Inflammatory macrophage treated with lipopolysaccharide for 4 hours (primary cell): ENCODE results near the gene SENP6.

Experiments
- DNase-seq: peaks from one replicate; pipeline ENCODE4 v3.0.0-alpha.2; 2020

SENP6 gene

DNA sequence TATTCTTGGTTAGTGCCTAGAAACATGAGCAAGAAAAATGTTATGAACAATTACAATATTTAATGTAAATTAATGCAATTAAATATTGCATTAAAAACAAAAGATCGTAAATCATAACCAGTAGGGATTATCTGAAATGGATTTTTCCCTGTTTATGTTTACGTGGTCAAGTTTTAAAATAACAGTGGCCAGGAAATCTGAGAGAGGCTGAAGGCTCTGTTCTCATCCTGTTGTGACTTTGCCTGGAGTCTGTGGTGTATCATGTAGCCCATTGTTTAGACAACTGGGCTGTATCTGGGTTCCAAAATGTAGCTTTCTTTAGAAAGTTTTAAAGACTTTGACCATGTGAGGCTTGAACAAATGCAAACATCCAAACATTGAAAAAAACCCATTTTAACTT is 149.8 kb downstream of the SENP6 start:
- DNase-seq: no peak

DNA sequence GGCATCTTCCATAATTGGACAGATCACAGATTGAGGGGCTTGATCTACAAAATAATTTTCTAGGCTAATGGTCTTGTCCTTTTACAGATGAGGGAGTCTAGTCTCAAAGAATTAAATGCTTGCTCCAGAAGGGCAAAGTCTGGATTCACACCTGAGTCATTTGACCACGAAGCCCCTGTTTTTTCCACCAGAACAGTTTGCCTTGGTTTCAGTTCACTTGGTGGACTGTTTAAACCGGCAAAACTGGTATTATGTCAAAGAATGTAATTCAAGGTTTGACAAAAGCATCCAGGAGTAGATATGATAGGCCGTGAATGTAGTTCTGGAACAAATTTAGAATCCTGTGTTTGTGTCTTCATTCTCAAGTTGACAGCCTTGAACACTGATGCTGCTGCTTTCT is 150.7 kb downstream of the SENP6 start:
- DNase-seq: no peak

DNA sequence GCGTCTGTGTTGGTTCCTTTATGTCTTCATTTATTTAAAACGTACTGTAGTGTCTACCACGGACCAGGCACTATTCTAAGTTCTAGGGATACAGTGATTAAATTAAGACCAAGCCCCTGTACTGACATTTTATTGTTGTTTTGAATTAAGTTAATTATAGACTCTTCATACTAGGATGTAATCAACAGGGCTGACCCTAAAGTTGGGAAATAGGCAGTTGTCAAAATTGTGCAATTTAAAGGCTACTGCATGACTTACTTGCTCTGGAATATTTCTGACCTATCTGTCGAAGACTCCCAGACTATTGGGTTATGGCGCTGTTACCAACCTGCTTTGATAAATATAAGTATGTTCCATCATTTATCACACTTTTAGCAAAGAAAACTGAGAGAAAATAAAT is 154.0 kb downstream of the SENP6 start:
- peak; percentile 19 for DNase-seq

DNA sequence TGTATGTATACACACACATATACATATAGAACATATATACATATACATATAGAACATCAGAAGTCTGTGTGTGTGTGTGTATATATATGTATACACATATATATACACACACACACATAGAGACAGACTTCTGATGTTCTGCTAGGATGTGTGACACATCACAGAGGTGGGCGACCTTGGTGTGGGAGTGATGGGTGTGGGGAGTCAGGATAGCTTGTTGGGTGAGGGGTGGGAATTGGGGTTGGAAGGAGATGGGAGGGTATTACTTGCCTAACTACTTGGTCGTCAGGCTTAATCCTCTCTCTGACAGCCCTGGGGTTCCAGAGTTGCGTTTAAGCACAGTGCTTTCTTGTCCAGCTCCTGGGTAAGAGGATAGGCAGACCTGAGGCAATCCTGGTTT is 155.6 kb downstream of the SENP6 start:
- DNase-seq: no peak

DNA sequence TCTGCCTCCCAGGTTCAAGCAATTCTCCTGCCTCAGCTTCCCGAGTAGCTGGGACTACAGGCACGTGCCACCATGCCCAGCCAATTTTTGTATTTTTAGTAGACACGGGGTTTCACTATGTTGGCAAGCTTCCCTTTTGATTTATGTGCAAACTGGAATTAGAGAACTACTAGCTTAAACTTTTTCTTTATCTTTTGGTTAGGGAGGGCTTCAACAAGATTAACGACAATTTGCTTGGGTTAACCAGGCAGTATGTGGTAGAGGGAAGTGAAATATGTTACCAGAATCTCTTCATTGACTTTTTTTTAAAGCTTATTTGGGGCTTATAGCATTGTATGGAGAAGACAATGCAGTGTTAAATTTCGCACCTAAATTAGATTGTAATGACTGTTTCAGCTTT is 156.4 kb downstream of the SENP6 start:
- DNase-seq: no peak

DNA sequence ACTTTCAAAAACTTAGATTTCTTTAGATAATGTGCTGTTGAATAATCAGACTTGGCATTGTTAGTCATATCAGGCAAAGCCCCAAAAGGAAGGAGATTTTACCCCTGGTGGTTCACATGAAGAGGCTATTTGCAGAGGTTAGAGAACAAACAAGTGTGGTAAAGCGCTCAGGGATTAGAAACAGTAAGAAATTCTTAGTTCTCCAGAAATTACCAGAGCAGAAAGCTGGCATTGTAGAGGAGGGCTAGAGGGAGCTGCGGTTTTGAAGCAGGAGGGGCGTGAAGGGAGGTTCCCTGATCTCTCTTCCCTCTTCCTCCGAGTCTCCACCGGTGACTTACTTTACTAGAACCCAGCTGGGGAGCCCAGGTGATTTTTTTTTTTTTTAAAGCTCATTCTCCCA is 157.5 kb downstream of the SENP6 start:
- no peak for DNase-seq

DNA sequence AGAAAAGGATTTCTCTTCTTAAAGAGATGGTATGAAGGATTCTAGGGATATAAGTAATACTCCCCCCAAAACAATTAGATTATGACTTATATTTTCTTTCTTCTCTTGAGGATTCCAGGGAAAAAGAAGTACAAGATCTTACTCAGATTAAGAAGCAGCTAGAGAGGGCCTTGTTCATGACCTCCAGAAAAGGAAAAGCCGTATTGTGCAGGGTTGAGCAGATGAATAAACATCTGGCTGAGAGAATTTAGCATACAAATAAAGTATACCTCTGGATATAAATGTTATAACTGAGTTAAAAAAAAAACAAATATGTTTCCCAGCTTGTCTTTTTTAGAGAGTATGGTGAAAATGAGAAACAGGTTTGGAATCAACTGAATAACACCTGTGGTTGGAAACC is 158.6 kb downstream of the SENP6 start:
- DNase-seq: no peak

DNA sequence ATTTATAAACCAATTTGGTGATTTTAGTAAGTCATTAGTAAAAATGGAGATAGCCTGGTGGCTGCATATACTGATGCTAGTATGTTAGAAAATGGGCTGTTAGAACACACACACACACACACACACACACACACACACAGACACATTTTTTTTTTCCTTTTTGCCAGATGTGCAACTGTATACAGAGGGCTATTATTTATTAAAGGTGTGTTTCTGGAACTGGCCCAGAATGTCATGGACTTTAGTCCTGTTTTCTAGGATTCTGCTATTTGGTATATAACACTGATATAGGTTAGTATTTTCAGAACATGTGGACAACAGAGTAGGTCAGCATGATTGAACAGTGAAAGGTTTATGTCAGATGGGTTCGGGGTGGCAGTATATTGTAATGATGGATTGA is 159.8 kb downstream of the SENP6 start:
- no peak for DNase-seq

DNA sequence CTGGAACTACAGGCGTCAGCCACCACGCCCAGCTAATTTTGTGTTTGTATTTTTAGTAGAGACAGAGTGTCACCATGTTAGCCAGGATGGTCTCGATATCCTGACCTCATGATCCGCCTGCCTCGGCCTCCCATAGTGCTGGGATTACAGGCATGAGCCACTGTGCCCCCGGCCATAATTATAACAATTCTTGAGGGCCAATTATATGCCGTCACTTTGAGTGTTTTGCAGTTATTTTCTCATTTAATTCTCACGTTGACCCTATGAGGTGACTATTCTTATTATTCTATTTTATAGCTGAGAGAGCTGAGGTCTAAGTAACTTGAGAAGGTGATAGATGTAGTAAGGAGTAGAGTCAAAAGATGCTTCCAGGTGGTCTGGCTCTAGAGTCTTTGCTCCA is 160.4 kb downstream of the SENP6 start:
- no peak for DNase-seq

DNA sequence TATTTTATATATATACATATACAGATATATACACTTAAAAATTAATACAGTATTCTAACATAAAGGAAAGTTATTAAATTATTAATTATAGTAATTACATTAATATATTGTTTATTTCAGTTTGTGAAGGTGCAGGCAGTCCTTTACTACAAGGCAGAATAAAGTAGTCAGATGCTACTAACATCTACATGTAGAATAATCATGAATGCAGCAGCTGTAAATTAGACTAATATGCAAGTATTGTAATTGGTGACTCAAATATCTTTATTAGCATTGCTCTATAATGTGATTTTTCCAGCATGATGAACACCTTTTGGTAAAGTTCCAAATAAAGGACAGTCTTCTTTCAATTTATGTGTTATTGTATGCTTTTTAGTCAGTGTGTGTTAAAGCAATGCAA is 164.7 kb downstream of the SENP6 start:
- DNase-seq: no peak
